IMR-90 (cell line): Measurements from ENCODE around the gene PHF3. TPM values are rescaled to one million over a fixed set of nuclear protein-coding genes. Genes with fewer than 3 reads are reported as not detected.

Source experiments
- ATAC-seq: fragments of 200-7000 bp; cut with Tn5 transposase; 2 replicates; pipeline ENCODE4 v1.9.1; 2020; ENCODE audit warnings: low read depth, mild to moderate bottlenecking, moderate library complexity
- BruUV-seq: library from RNA; stranded (reverse); fragments of 400-500 nt; replicated peaks from 2 replicates; lab custom pipeline; 2021; lab: Mats Ljungman, UMichigan
- CTCF ChIA-PET: fragments of 300-600 bp; formaldehyde crosslinking; extraction: SDS; loops from one replicate; lab custom pipeline; 2021; ENCODE audit warnings: antibody characterized with exemption; lab: Yijun Ruan, JAX
- POLR2A ChIA-PET: fragments of 300-600 bp; sonication (Branson Sonifier 250); formaldehyde crosslinking; loops from one replicate; lab custom pipeline; 2022; ENCODE audit warnings: antibody characterized with exemption; ENCODE audit not compliant: unreplicated experiment; lab: Charles Lee
- DNase-seq: peaks from one replicate; pipeline ENCODE4 v3.0.0; 2013
- H2AFZ ChIP-seq: replicated peaks from 2 replicates; pipeline ENCODE3; 2013; ENCODE audit warnings: low read length, mild to moderate bottlenecking; ENCODE audit not compliant: poor library complexity
- H2AK5ac ChIP-seq: 2 replicates; pipeline ENCODE4 v1.6.1; 2013; ENCODE audit warnings: low read depth, low read length, inconsistent platforms
- H2AK9ac ChIP-seq: replicated peaks from 2 replicates; pipeline ENCODE3; 2013; ENCODE audit warnings: mild to moderate bottlenecking, low read depth, low read length, moderate library complexity; ENCODE audit not compliant: poor library complexity
- H2BK120ac ChIP-seq: 2 replicates; pipeline ENCODE4 v1.6.1; 2013; ENCODE audit warnings: low read depth, low read length, inconsistent platforms
- H2BK15ac ChIP-seq: 3 replicates; pipeline ENCODE4 v1.6.1; 2013; ENCODE audit warnings: low read depth, low read length, inconsistent platforms
- H2BK20ac ChIP-seq: 2 replicates; pipeline ENCODE4 v1.6.1; 2013; ENCODE audit warnings: low read depth, mild to moderate bottlenecking, inconsistent platforms, low read length, moderate library complexity
- H2BK5ac ChIP-seq: 2 replicates; pipeline ENCODE4 v1.6.1; 2013; ENCODE audit warnings: mild to moderate bottlenecking, low read depth, low read length, inconsistent platforms; ENCODE audit not compliant: poor library complexity, severe bottlenecking
- H3K14ac ChIP-seq: replicated peaks from 2 replicates; pipeline ENCODE4 v1.6.1; 2013; ENCODE audit warnings: low read depth, low read length, inconsistent platforms
- H3K18ac ChIP-seq: 2 replicates; pipeline ENCODE4 v1.6.1; 2013; ENCODE audit warnings: low read depth, low read length, control low read depth
- H3K23ac ChIP-seq: 2 replicates; pipeline ENCODE4 v1.6.1; 2013; ENCODE audit warnings: low read depth, low read length, inconsistent platforms
- H3K27ac ChIP-seq: 2 replicates; pipeline ENCODE4 v1.5.1; 2013; ENCODE audit warnings: mild to moderate bottlenecking, control low read depth, low read length; ENCODE audit not compliant: insufficient read depth
- H3K27me3 ChIP-seq: 2 replicates; pipeline ENCODE4 v1.6.1; 2013; ENCODE audit warnings: low read length; ENCODE audit not compliant: control insufficient read depth, insufficient read depth
- H3K36me3 ChIP-seq: 2 replicates; pipeline ENCODE4 v1.6.1; 2013; ENCODE audit warnings: low read length, mixed read lengths; ENCODE audit not compliant: control insufficient read depth, insufficient read depth
- H3K4ac ChIP-seq: 2 replicates; pipeline ENCODE4 v1.6.1; 2013; ENCODE audit warnings: low read depth, low read length, inconsistent platforms
- H3K4me1 ChIP-seq: 2 replicates; pipeline ENCODE4 v1.6.1; 2013; ENCODE audit warnings: low read length, mixed read lengths; ENCODE audit not compliant: control insufficient read depth, insufficient read depth
- H3K4me2 ChIP-seq: 2 replicates; pipeline ENCODE4 v1.6.1; 2013; ENCODE audit warnings: low read depth, mild to moderate bottlenecking, control low read depth, low read length, moderate library complexity
- H3K4me3 ChIP-seq: 2 replicates; pipeline ENCODE4 v1.5.1; 2013; ENCODE audit warnings: low read depth, mild to moderate bottlenecking, control low read depth, low read length, moderate library complexity; ENCODE audit not compliant: insufficient read depth
- H3K56ac ChIP-seq: 2 replicates; pipeline ENCODE4 v1.6.1; 2013; ENCODE audit warnings: low read length, inconsistent platforms; ENCODE audit not compliant: insufficient read depth; ENCODE audit errors: extremely low read depth
- H3K79me1 ChIP-seq, 2 experiments: 2 replicates each; pipeline ENCODE4 v1.6.1; 2013; ENCODE audit warnings: low read length in 2 of 2, inconsistent platforms in 1 of 2, low read depth in 1 of 2
- H3K9ac ChIP-seq: 2 replicates; pipeline ENCODE4 v1.6.1; 2013; ENCODE audit warnings: low read depth, low read length, control low read depth
- H3K9me1 ChIP-seq: 2 replicates; pipeline ENCODE4 v1.6.1; 2013; ENCODE audit warnings: low read length, inconsistent platforms; ENCODE audit not compliant: insufficient read depth
- H3K9me3 ChIP-seq: 2 replicates; pipeline ENCODE4 v1.6.1; 2013; ENCODE audit warnings: low read length; ENCODE audit not compliant: control insufficient read depth, insufficient read depth
- H4K20me1 ChIP-seq: 2 replicates; pipeline ENCODE4 v1.6.1; 2013; ENCODE audit warnings: low read length, inconsistent platforms; ENCODE audit not compliant: insufficient read depth
- H4K5ac ChIP-seq: 2 replicates; pipeline ENCODE4 v1.6.1; 2013; ENCODE audit warnings: mild to moderate bottlenecking, low read depth, low read length, control low read depth
- H4K8ac ChIP-seq, 2 experiments: 2 replicates each; pipeline ENCODE4 v1.6.1; 2013; ENCODE audit warnings: low read depth in 2 of 2, low read length in 2 of 2, control low read depth in 1 of 2, inconsistent platforms in 1 of 2
- H4K91ac ChIP-seq: 2 replicates; pipeline ENCODE4 v1.6.1; 2013; ENCODE audit warnings: low read depth, low read length, inconsistent platforms; ENCODE audit not compliant: insufficient read depth
- NFE2L2 ChIP-seq: fragments of 150-350 bp; IDR thresholded peaks from 2 replicates; pipeline ENCODE4 v1.6.1; 2016; ENCODE audit warnings: low read depth, mild to moderate bottlenecking, low read length
- WGBS, 2 experiments: methylation state at CpG; one replicate each; pipeline versions ENCODE4 v1.1.5 to v1.1.7; 2013; ENCODE audit warnings: missing lambda C conversion rate in 2 of 2; ENCODE audit not compliant: insufficient read length in 1 of 2; ENCODE audit errors: extremely low coverage in 2 of 2; 5-methylcytosine and 5-hydroxymethylcytosine counted together
- dilution Hi-C: fragments of 300-500 bp; cut with HindIII; formaldehyde crosslinking; loops from one replicate; pipeline ENCODE4 v1.14.3; 2018; ENCODE audit warnings: low sequenced_read_pairs; ENCODE audit not compliant: unreplicated experiment
- in situ Hi-C: fragments of 300-500 bp; cut with MboI; formaldehyde crosslinking; loops from 3 replicates; pipeline ENCODE4 v1.14.3; 2019; ENCODE audit warnings: low sequenced_read_pairs, inconsistent platforms, mixed read lengths
- intact Hi-C: fragments of 100-400 bp; cut with micrococcal nuclease; formaldehyde crosslinking; loops from 2 replicates; pipeline ENCODE4 v1.10.0; 2022
- polyA plus RNA-seq, 3 experiments: library from polyadenylated mRNA; depleted of rRNA; stranded (reverse); fragments of >200 nt; gene quantifications; 2 replicates each; pipeline ENCODE4 v1.2.3, GENCODE V29; 2012; ENCODE audit warnings: low replicate concordance in 1 of 3
- total RNA-seq: library from RNA; depleted of rRNA; stranded (reverse); fragments of >200 nt; gene quantifications from 2 replicates; pipeline ENCODE4 v1.2.3, GENCODE V29; 2012
- TF ChIP-seq, protein P1 (sequence below): conservative IDR thresholded peaks from 2 replicates; pipeline ENCODE4 v1.5.1; 2012; ENCODE audit warnings: mild to moderate bottlenecking, low read depth, low read length, improper control_type of control experiment

The PHF3 gene
- total and polyA plus RNA-seq, 2 of the 4 experiments (the other 2 are of a cell fraction) = 5.6 to 27.8 TPM

- dilution Hi-C loops = no loop called here
- peaks cover 23 to 55% of the 10 kb centered on the region in 2 experiments for H3K79me1 ChIP-seq
Observed at GRCh38 chr6:63676412-63677114, 41.0 kb downstream of the PHF3 start.

More at GRCh38 chr6:63676412-63677114, 41.0 kb downstream of the PHF3 start:
- CTCF ChIA-PET = no interaction called here
- H4K8ac ChIP-seq = no peak overlapping the region
- H3K56ac ChIP-seq = no peak overlapping the region
- no peak overlapping the region for H4K5ac ChIP-seq
- no peak overlapping the region for H2AFZ ChIP-seq
- H2BK5ac ChIP-seq = no peak overlapping the region
- WGBS, 2 experiments = 100% methylated on average over 1 of the region's 3 CpGs; no CpG with 5 or more reads in 1 of the 2 experiments
- no peak overlapping the region for H3K23ac ChIP-seq
- peak; percentile 7 for DNase-seq
- no peak overlapping the region for H3K18ac ChIP-seq
- in situ Hi-C loops (no loop called here), intact Hi-C loops (no loop called here)
- TF ChIP-seq, protein P1, sequence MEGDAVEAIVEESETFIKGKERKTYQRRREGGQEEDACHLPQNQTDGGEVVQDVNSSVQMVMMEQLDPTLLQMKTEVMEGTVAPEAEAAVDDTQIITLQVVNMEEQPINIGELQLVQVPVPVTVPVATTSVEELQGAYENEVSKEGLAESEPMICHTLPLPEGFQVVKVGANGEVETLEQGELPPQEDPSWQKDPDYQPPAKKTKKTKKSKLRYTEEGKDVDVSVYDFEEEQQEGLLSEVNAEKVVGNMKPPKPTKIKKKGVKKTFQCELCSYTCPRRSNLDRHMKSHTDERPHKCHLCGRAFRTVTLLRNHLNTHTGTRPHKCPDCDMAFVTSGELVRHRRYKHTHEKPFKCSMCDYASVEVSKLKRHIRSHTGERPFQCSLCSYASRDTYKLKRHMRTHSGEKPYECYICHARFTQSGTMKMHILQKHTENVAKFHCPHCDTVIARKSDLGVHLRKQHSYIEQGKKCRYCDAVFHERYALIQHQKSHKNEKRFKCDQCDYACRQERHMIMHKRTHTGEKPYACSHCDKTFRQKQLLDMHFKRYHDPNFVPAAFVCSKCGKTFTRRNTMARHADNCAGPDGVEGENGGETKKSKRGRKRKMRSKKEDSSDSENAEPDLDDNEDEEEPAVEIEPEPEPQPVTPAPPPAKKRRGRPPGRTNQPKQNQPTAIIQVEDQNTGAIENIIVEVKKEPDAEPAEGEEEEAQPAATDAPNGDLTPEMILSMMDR = no peak
- TF ChIP-seq NFE2L2 = no peak
- no peak overlapping the region for H2BK120ac ChIP-seq
- H3K4me3 ChIP-seq = no peak overlapping the region
- no peak overlapping the region for H3K9ac ChIP-seq
- no peak overlapping the region for H4K91ac ChIP-seq
- H3K14ac ChIP-seq = no peak overlapping the region
- no peak overlapping the region for H2BK15ac ChIP-seq
- no peak overlapping the region for H3K4me2 ChIP-seq
- H3K9me3 ChIP-seq = no peaks in the 10 kb centered on the region
- H3K36me3 ChIP-seq = no peaks in the 10 kb centered on the region
- no peak overlapping the region for H2AK9ac ChIP-seq
- no peak overlapping the region for H3K27ac ChIP-seq
- no peak overlapping the region for H2BK20ac ChIP-seq
- no peak overlapping the region for H2AK5ac ChIP-seq
- no TSS peak for BruUV-seq
- POLR2A ChIA-PET = no interaction called here
- H3K9me1 ChIP-seq = peaks cover 2% of the 10 kb centered on the region; the same call in 1 of the 2 replicates
- peaks cover 2% of the 10 kb centered on the region; the same call in 1 of the 2 replicates for H3K4me1 ChIP-seq
- H3K27me3 ChIP-seq = no peaks in the 10 kb centered on the region
- peaks cover 23% of the 10 kb centered on the region for H4K20me1 ChIP-seq
- no peak; the same call in 1 of the 2 replicates for ATAC-seq
- H3K4ac ChIP-seq = no peak overlapping the region
